MM.1S (cell line): ENCODE measurements around the gene PARK7.

Experiments used
- DNase-seq: peaks from one replicate; pipeline ENCODE4 v3.0.0-alpha.2; 2015
- H2AFZ ChIP-seq: fragments of 300-600 bp; sonication (generic); 2 replicates; pipeline ENCODE4 v1.6.0; 2016; ENCODE audit warnings: antibody characterized with exemption, low read length
- H3F3A ChIP-seq: fragments of 300-600 bp; sonication (generic); 2 replicates; pipeline ENCODE4 v1.6.1; 2016; ENCODE audit warnings: mild to moderate bottlenecking, antibody characterized with exemption, low read length, moderate library complexity, mixed read lengths; ENCODE audit not compliant: insufficient read depth
- H3K27ac ChIP-seq: fragments of 300-600 bp; sonication (generic); 2 replicates; pipeline ENCODE4 v1.5.1; 2016; ENCODE audit warnings: mild to moderate bottlenecking, low read length
- H3K27me3 ChIP-seq: fragments of 300-600 bp; sonication (generic); replicated peaks from 2 replicates; pipeline ENCODE4 v1.6.0; 2016; ENCODE audit warnings: low read length; ENCODE audit not compliant: insufficient read depth
- H3K36me3 ChIP-seq: fragments of 300-600 bp; sonication (generic); replicated peaks from 2 replicates; pipeline ENCODE4 v1.6.1; 2016; ENCODE audit warnings: mild to moderate bottlenecking, low read length, mixed read lengths; ENCODE audit not compliant: insufficient read depth
- H3K4me1 ChIP-seq: fragments of 300-600 bp; sonication (generic); 2 replicates; pipeline ENCODE4 v1.6.1; 2016; ENCODE audit warnings: low read length, mixed read lengths
- H3K4me2 ChIP-seq: fragments of 300-600 bp; sonication (generic); 2 replicates; pipeline ENCODE4 v1.6.0; 2016; ENCODE audit warnings: low read depth, low read length
- H3K4me3 ChIP-seq: fragments of 300-600 bp; sonication (generic); 2 replicates; pipeline ENCODE4 v1.5.1; 2016; ENCODE audit warnings: low read length, mixed read lengths
- H3K79me2 ChIP-seq: fragments of 300-600 bp; sonication (generic); 2 replicates; pipeline ENCODE4 v1.6.1; 2016; ENCODE audit warnings: mixed run types, low read length, mixed read lengths
- H3K9ac ChIP-seq: fragments of 300-600 bp; sonication (generic); 2 replicates; pipeline ENCODE4 v1.6.1; 2016; ENCODE audit warnings: low read length, mixed read lengths
- H3K9me2 ChIP-seq: fragments of 300-600 bp; sonication (generic); replicated peaks from 2 replicates; pipeline ENCODE4 v1.6.1; 2016; ENCODE audit warnings: mild to moderate bottlenecking, low read length, mixed read lengths; ENCODE audit not compliant: insufficient read depth
- H3K9me3 ChIP-seq: fragments of 300-600 bp; sonication (generic); replicated peaks from 2 replicates; pipeline ENCODE4 v1.6.1; 2016; ENCODE audit warnings: mild to moderate bottlenecking, low read length, mixed read lengths; ENCODE audit not compliant: insufficient read depth
- H4K20me1 ChIP-seq: fragments of 300-600 bp; sonication (generic); 2 replicates; pipeline ENCODE4 v1.6.1; 2016; ENCODE audit warnings: mild to moderate bottlenecking, low read length, moderate library complexity, mixed read lengths; ENCODE audit not compliant: insufficient read depth
- EZH2 ChIP-seq: fragments of 300-600 bp; sonication (generic); optimal IDR thresholded peaks from 2 replicates; pipeline ENCODE3; 2017; ENCODE audit warnings: low read depth, mild to moderate bottlenecking, antibody characterized with exemption, low read length, mixed read lengths
- EZH2phosphoT487 ChIP-seq: fragments of 300-600 bp; sonication (generic); IDR thresholded peaks from 2 replicates; pipeline ENCODE4 v1.6.1; 2018; ENCODE audit warnings: antibody characterized with exemption, low read length
- TF ChIP-seq, protein P1 (sequence below): fragments of 300-600 bp; sonication (generic); IDR thresholded peaks from 2 replicates; pipeline ENCODE4 v1.5.1; 2016; ENCODE audit warnings: antibody characterized with exemption, low read length, mixed read lengths

Gene PARK7

DNA sequence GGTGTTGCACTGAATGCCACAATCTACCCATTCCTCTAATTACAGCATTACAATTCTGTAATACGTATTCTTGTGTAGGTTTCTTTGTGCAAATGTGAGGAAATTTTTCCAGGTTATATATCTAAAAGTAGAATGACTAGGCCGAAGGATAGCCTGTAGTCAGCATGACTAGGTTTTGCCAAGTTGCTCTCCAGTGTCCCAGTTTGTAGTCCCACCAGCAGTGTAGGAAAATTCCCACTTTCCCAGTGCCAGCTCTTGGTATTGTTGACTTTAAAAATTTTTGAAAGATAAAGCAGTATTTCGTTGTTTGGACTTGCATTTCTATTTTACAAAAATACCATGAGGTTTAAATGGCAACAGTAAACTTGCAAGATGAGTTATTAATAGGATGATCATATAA, 3.0 kb downstream of the PARK7 start:
- H2AFZ ChIP-seq: no peak overlapping the region
- no peak overlapping the region for H3K4me2 ChIP-seq
- H3K27ac ChIP-seq: no peak overlapping the region
- H3K9me3 ChIP-seq: no peaks in the 10 kb centered on the region
- peaks cover 12% of the 10 kb centered on the region; the same call in 1 of the 2 replicates for H3K36me3 ChIP-seq
- no peaks in the 10 kb centered on the region for H3K27me3 ChIP-seq
- peaks cover 9% of the 10 kb centered on the region; the same call in 1 of the 2 replicates for H3K4me1 ChIP-seq
- no peaks in the 10 kb centered on the region for H3K9me2 ChIP-seq
- H3K79me2 ChIP-seq: peaks cover 51% of the 10 kb centered on the region
- no peaks in the 10 kb centered on the region for H4K20me1 ChIP-seq
- DNase-seq: no peak
- TF ChIP-seq EZH2 (no peak), EZH2phosphoT487 (no peak)
- TF ChIP-seq, protein P1, sequence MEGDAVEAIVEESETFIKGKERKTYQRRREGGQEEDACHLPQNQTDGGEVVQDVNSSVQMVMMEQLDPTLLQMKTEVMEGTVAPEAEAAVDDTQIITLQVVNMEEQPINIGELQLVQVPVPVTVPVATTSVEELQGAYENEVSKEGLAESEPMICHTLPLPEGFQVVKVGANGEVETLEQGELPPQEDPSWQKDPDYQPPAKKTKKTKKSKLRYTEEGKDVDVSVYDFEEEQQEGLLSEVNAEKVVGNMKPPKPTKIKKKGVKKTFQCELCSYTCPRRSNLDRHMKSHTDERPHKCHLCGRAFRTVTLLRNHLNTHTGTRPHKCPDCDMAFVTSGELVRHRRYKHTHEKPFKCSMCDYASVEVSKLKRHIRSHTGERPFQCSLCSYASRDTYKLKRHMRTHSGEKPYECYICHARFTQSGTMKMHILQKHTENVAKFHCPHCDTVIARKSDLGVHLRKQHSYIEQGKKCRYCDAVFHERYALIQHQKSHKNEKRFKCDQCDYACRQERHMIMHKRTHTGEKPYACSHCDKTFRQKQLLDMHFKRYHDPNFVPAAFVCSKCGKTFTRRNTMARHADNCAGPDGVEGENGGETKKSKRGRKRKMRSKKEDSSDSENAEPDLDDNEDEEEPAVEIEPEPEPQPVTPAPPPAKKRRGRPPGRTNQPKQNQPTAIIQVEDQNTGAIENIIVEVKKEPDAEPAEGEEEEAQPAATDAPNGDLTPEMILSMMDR: no peak
- H3K9ac ChIP-seq: no peak overlapping the region
- no peaks in the 10 kb centered on the region for H3F3A ChIP-seq
- H3K4me3 ChIP-seq: no peak overlapping the region

DNA sequence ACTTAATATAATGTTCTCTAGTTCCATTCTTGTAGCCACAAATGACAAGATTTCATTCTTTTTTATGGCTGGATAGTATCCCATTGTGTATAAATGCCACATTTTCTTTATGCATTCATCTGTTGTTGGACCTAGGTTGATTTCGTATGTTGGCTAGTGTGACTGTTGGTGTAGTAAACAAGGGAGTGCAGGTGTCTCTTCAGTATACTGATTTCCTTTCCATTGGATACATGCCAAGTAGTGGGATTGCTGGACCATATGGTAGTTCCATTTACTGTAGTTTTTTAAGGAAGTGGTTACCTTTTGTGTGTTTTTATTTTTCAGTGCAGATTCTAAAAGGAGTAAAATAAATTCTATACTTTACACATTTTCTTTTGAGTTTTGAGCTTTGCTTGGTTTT, 5.7 kb downstream of the PARK7 start:
- H3K9me2 ChIP-seq: no peaks in the 10 kb centered on the region
- no peak overlapping the region for H2AFZ ChIP-seq
- peaks cover 16% of the 10 kb centered on the region; the same call in 1 of the 2 replicates for H3K36me3 ChIP-seq
- TF ChIP-seq, protein P1: no peak
- no peak for TF ChIP-seq EZH2phosphoT487
- no peak for TF ChIP-seq EZH2
- H3K9ac ChIP-seq: no peak overlapping the region
- no peak overlapping the region for H3K27ac ChIP-seq
- H3K4me3 ChIP-seq: no peak overlapping the region
- H3K9me3 ChIP-seq: no peaks in the 10 kb centered on the region
- H3F3A ChIP-seq: no peaks in the 10 kb centered on the region
- DNase-seq: no peak
- peaks cover 44% of the 10 kb centered on the region for H3K79me2 ChIP-seq
- H3K4me2 ChIP-seq: no peak overlapping the region
- peaks cover 5% of the 10 kb centered on the region; the same call in 1 of the 2 replicates for H3K4me1 ChIP-seq
- no peaks in the 10 kb centered on the region for H3K27me3 ChIP-seq
- H4K20me1 ChIP-seq: no peaks in the 10 kb centered on the region

DNA sequence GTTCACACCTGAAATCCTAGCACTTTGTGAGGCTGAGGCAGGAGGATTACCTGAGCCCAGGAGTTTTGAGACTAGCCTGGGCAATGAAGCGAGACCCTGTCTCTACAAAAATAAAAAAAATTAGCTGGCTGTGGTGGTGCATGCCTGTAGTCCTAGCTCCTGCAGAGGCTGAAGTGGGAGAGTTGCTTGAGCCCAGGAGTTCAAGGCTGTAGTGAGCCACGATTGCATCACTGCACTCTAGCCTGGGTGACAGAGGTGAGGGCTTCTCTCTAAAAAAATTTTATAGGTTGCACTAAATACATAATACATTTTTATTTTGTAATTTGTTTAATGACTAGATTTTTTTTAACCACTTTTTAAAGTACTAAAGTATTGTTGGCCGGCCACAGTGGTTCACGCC, 6.1 kb downstream of the PARK7 start:
- peaks cover 18% of the 10 kb centered on the region; the same call in 1 of the 2 replicates for H3K36me3 ChIP-seq
- H3K79me2 ChIP-seq: peaks cover 39% of the 10 kb centered on the region

More for the DNA sequence above, 6.1 kb downstream of the PARK7 start:
- peaks cover 5% of the 10 kb centered on the region; the same call in 1 of the 2 replicates for H3K4me1 ChIP-seq
- TF ChIP-seq EZH2phosphoT487: no peak
- TF ChIP-seq, protein P1: no peak
- no peak for TF ChIP-seq EZH2
- no peaks in the 10 kb centered on the region for H3K27me3 ChIP-seq
- no peaks in the 10 kb centered on the region for H3F3A ChIP-seq
- H3K27ac ChIP-seq: no peak overlapping the region
- no peak overlapping the region for H3K4me2 ChIP-seq
- no peaks in the 10 kb centered on the region for H3K9me2 ChIP-seq
- H4K20me1 ChIP-seq: no peaks in the 10 kb centered on the region
- no peak overlapping the region for H3K9ac ChIP-seq
- no peak overlapping the region for H3K4me3 ChIP-seq
- no peak overlapping the region for H2AFZ ChIP-seq
- no peaks in the 10 kb centered on the region for H3K9me3 ChIP-seq
- DNase-seq: no peak
